AG04450 (cell line): Measurements from ENCODE around the gene YIPF7. TPM values are rescaled to one million over a fixed set of nuclear protein-coding genes. Genes with fewer than 3 reads are reported as not detected.

Experiments used
- CTCF ChIA-PET: fragments of 300-600, 350-600 bp; formaldehyde crosslinking; extraction: SDS; loops from one replicate; lab custom pipeline; 2022; ENCODE audit warnings: antibody characterized with exemption, inconsistent platforms; lab: Charles Lee
- POLR2A ChIA-PET: fragments of 350-600 bp; formaldehyde crosslinking; extraction: SDS; loops from one replicate; lab custom pipeline; 2021; ENCODE audit warnings: antibody characterized with exemption, inconsistent platforms; lab: Yijun Ruan, JAX
- DNase-seq: peaks from one replicate; pipeline ENCODE4 v3.0.0-alpha.2; 2011; ENCODE audit warnings: low read depth, low spot score
- H3K27ac ChIP-seq: one replicate; pipeline ENCODE4 v1.5.1; 2012; ENCODE audit warnings: low read depth, low read length, control low read depth
- H3K27me3 ChIP-seq: one replicate; pipeline ENCODE4 v1.6.0; 2012; ENCODE audit warnings: low read length; ENCODE audit not compliant: control insufficient read depth, insufficient read depth
- H3K4me3 ChIP-seq: 2 replicates; pipeline ENCODE4 v1.5.1; 2011; ENCODE audit warnings: mild to moderate bottlenecking, low read depth, low read length, control low read depth
- H3K9me3 ChIP-seq: 2 replicates; pipeline ENCODE4 v1.5.1; 2012; ENCODE audit warnings: low read length; ENCODE audit not compliant: control insufficient read depth, insufficient read depth
- CTCF ChIP-seq: IDR thresholded peaks from 2 replicates; pipeline ENCODE4 v1.5.1; 2011; ENCODE audit warnings: low read depth, low read length, control low read depth, inconsistent platforms
- polyA minus RNA-seq: library from RNA; depleted of rRNA, polyadenylated mRNA; stranded (reverse); fragments of >200 nt; gene quantifications from 2 replicates; pipeline ENCODE4 v1.2.3, GENCODE V29; 2011; rRNA and poly(A)+ RNA removed
- polyA plus RNA-seq: library from polyadenylated mRNA; depleted of rRNA; stranded (reverse); fragments of >200 nt; gene quantifications from 2 replicates; pipeline ENCODE4 v1.2.3, GENCODE V29; 2011; rRNA removed

The YIPF7 gene
- polyA plus RNA-seq (not detected in 2 replicates), polyA minus RNA-seq (not detected in 2 replicates)

- CTCF ChIA-PET = no interaction called here
- no peak for DNase-seq
- no peaks in the 10 kb centered on the region for H3K27me3 ChIP-seq
- H3K9me3 ChIP-seq = no peaks in the 10 kb centered on the region
- POLR2A ChIA-PET = no interaction called here
- no peak for TF ChIP-seq CTCF
- H3K4me3 ChIP-seq = no peak within 1 kb of the TSS
- H3K27ac ChIP-seq = no peak within 1 kb of the TSS
These were observed at the start of gene YIPF7 for GRCh38 chr4:44651425-44651824. YIPF7 (minus strand) TSS chr4:44651625; CDS start chr4:44650100, 1,525 bp downstream.

- Histone ChIP-seq H3K27ac (no peak overlapping the region), H3K9me3 (no peaks in the 10 kb centered on the region), H3K27me3 (no peaks in the 10 kb centered on the region), H3K4me3 (no peak overlapping the region)
- TF ChIP-seq CTCF = no peak
- ChIA-PET POLR2A (interaction anchor here (1.8 kb wide), 1 partner anchor 23 kb away, joined by 5 read pairs; the partner anchor contains the start of gene GUF1), CTCF (no interaction called here)
- DNase-seq = no peak
These were observed 49.6 kb upstream of the YIPF7 start for GRCh38 chr4:44701037-44701436.

- TF ChIP-seq CTCF = no peak
- ChIA-PET POLR2A (interaction anchor here (1.8 kb wide), 1 partner anchor 22 kb away, joined by 5 read pairs; the partner anchor contains the start of gene GUF1), CTCF (no interaction called here)
- H3K27me3 ChIP-seq = no peaks in the 10 kb centered on the region
- H3K9me3 ChIP-seq = no peaks in the 10 kb centered on the region
- no peak overlapping the region for H3K27ac ChIP-seq
- H3K4me3 ChIP-seq = no peak overlapping the region
- DNase-seq = no peak
These were observed 49.0 kb upstream of the YIPF7 start for GRCh38 chr4:44700427-44700826.

- POLR2A ChIA-PET = no interaction called here
- H3K4me3 ChIP-seq = no peak overlapping the region
- TF ChIP-seq CTCF = no peak
- no peak for DNase-seq
- CTCF ChIA-PET = no interaction called here
- no peak overlapping the region for H3K27ac ChIP-seq
- no peaks in the 10 kb centered on the region for H3K9me3 ChIP-seq
- no peaks in the 10 kb centered on the region for H3K27me3 ChIP-seq
These were observed 33.2 kb upstream of the YIPF7 start for GRCh38 chr4:44684648-44685047.

- TF ChIP-seq CTCF = no peak
- CTCF ChIA-PET = interaction anchor here (1.2 kb wide), 1 partner anchor 81 kb away, joined by 3 read pairs; no protein-coding TSS in a partner anchor
- no peak for DNase-seq
- Histone ChIP-seq H3K9me3 (no peaks in the 10 kb centered on the region), H3K27me3 (no peaks in the 10 kb centered on the region), H3K27ac (no peak overlapping the region), H3K4me3 (peak overlapping the region; percentile 90)
- POLR2A ChIA-PET = interaction anchor here (1.4 to 1.9 kb wide), 3 partner anchors 21 to 47 kb away, joined by 3 to 8 read pairs (median 5); partner anchors contain the start of gene GNPDA2
These were observed 27.6 kb upstream of the YIPF7 start for GRCh38 chr4:44679060-44679459.
